ENCODE data around the gene MEGF6. TPM values are rescaled to one million over a fixed set of nuclear protein-coding genes. Genes with fewer than 3 reads are reported as not detected.

Gene MEGF6
- total RNA-seq, 1 donor from 2014 or later: 194 TPM

DNA sequence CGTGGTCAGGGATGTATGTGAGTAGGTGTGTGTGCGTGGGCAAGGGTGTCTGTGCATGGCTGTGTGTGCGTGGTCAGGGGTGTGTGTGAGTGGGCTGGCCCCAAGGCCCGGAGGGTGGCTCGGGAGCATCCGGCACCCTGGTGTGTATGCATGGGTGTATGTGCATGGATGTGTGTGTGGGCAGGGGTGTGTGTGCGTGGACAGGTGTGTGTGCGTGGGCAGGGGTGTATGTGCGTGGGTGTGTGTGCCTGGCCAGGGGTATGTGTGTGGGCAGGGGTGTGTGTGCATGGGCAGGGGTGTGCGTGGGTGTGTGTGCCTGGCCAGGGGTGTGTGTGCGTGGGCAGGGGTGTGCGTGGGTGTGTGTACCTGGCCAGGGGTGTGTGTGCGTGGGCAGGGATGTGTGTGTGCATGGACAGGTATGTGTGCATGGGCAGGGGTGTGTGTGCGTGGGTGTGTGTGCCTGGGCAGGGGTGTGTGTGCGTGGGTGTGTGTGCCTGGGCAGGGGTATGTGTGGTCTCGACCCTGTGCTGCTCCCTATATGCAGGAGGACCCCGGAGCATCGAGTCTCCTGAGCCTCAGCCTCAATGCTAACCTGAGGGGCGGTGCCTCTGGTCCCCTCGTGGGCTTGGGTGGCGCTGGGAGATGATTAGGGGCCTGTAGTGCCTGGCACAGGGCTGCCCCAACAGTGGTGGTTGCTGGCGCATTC is 140.5 kb downstream of the MEGF6 start:
- TF ChIP-seq, protein P1, sequence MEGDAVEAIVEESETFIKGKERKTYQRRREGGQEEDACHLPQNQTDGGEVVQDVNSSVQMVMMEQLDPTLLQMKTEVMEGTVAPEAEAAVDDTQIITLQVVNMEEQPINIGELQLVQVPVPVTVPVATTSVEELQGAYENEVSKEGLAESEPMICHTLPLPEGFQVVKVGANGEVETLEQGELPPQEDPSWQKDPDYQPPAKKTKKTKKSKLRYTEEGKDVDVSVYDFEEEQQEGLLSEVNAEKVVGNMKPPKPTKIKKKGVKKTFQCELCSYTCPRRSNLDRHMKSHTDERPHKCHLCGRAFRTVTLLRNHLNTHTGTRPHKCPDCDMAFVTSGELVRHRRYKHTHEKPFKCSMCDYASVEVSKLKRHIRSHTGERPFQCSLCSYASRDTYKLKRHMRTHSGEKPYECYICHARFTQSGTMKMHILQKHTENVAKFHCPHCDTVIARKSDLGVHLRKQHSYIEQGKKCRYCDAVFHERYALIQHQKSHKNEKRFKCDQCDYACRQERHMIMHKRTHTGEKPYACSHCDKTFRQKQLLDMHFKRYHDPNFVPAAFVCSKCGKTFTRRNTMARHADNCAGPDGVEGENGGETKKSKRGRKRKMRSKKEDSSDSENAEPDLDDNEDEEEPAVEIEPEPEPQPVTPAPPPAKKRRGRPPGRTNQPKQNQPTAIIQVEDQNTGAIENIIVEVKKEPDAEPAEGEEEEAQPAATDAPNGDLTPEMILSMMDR (IDR thresholded peaks at IDR 0.05): no peak
- intact Hi-C loops (cut with DNase I): no loop called here
- Histone ChIP-seq H3K27ac (no peak overlapping the region), H3K4me1 (no peaks in the 10 kb centered on the region), H3K36me3 (no peaks in the 10 kb centered on the region), H3K9me3 (no peaks in the 10 kb centered on the region), H3K27me3 (no peaks in the 10 kb centered on the region), H3K4me3 (no peak overlapping the region)
- DNase-seq (ENCODE audit: low spot score in 2 of 2): no peak

- intact Hi-C loops (cut with DNase I): no loop called here
- no peaks in the 10 kb centered on the region for H3K36me3 ChIP-seq
- DNase-seq (ENCODE audit: low spot score in 2 of 2): no peak
- H3K27ac ChIP-seq: no peak overlapping the region
- no peaks in the 10 kb centered on the region for H3K9me3 ChIP-seq
- no peaks in the 10 kb centered on the region for H3K4me1 ChIP-seq
- H3K27me3 ChIP-seq: no peaks in the 10 kb centered on the region
- TF ChIP-seq, protein P1 (IDR thresholded peaks at IDR 0.05): no peak
- no peak overlapping the region for H3K4me3 ChIP-seq
Observed at GRCh38 chr1:3469849-3470649, 141.3 kb downstream of the MEGF6 start.

- no peak for DNase-seq (ENCODE audit: low spot score in 2 of 2)
- Histone ChIP-seq H3K4me3 (no peak overlapping the region), H3K36me3 (no peaks in the 10 kb centered on the region), H3K27ac (no peak overlapping the region), H3K4me1 (no peaks in the 10 kb centered on the region), H3K9me3 (no peaks in the 10 kb centered on the region), H3K27me3 (no peaks in the 10 kb centered on the region)
- TF ChIP-seq, protein P1 (IDR thresholded peaks at IDR 0.05): no peak
- intact Hi-C loops (cut with DNase I): no loop called here
Observed at GRCh38 chr1:3469104-3469848, 142.0 kb downstream of the MEGF6 start.

- no peak overlapping the region for H3K4me3 ChIP-seq
- H3K4me1 ChIP-seq: no peaks in the 10 kb centered on the region
- H3K36me3 ChIP-seq: no peaks in the 10 kb centered on the region
- no peak overlapping the region for H3K27ac ChIP-seq
- intact Hi-C loops (cut with DNase I): no loop called here
- H3K27me3 ChIP-seq: no peaks in the 10 kb centered on the region
- TF ChIP-seq, protein P1 (IDR thresholded peaks at IDR 0.05): no peak
- DNase-seq (ENCODE audit: low spot score in 2 of 2): no peak
- no peaks in the 10 kb centered on the region for H3K9me3 ChIP-seq
Observed at GRCh38 chr1:3468236-3469103, 142.8 kb downstream of the MEGF6 start.

Measured in ascending aorta (tissue), 2 donors.